ENCODE data around the gene ZSCAN31. TPM values are rescaled to one million over a fixed set of nuclear protein-coding genes. Genes with fewer than 3 reads are reported as not detected.

Gene ZSCAN31
- total RNA-seq, 1 experiment from 2014 or later, result 6.6 TPM

DNA sequence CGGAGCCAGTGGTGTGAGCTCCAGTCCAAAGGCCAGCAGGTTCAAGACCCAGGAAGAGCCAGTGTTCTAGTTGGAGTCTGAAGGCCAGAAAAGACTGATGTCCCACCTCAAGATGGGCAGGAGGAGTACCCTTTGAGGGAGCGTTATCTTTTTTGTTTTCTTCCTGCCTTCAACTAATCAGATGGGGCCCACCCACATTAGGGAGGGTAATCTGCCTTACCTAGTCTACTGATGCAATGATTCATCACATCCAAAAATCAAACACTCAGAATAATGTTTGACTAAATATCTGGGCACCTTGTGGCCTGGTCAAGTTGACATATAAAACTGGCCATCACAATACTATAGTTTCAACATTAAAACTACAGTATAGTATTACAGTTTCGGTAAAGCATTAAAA lies 33.5 kb upstream of the ZSCAN31 start:
- DNase-seq (ENCODE audit: low spot score) (no peak), ATAC-seq (no peak)
- H3K9me3 Mint-ChIP-seq, result no peaks in the 10 kb centered on the region
- ChIA-PET CTCF (no interaction called here), POLR2A (no interaction called here)
- H3K27me3 Mint-ChIP-seq (ENCODE audit: low read depth), result no peaks in the 10 kb centered on the region
- H3K36me3 Mint-ChIP-seq, result peaks cover 16% of the 10 kb centered on the region
- H3K4me1 Mint-ChIP-seq, result no peaks in the 10 kb centered on the region
- H3K27ac Mint-ChIP-seq, result no peak overlapping the region
- TF ChIP-seq MYBL2 (CRISPR knock-in tag; IDR thresholded peaks at IDR 0.05) (no peak), ZNF416 (CRISPR knock-in tag; IDR thresholded peaks at IDR 0.05) (no peak), KAT7 (CRISPR knock-in tag; IDR thresholded peaks at IDR 0.05; ENCODE audit: borderline replicate concordance) (no peak), ELF4 (CRISPR knock-in tag; IDR thresholded peaks at IDR 0.05; ENCODE audit: low read depth) (no peak), ZBTB21 (CRISPR knock-in tag; IDR thresholded peaks at IDR 0.05; ENCODE audit: borderline replicate concordance) (no peak), FOXK1 (CRISPR knock-in tag; IDR thresholded peaks at IDR 0.05) (no peak), HMGA2 (CRISPR knock-in tag; IDR thresholded peaks at IDR 0.05) (no peak), GRHL2 (CRISPR knock-in tag; IDR thresholded peaks at IDR 0.05; ENCODE audit: insufficient replicate concordance, severe bottlenecking) (no peak), EMX1 (CRISPR knock-in tag; IDR thresholded peaks at IDR 0.05) (no peak), FOXJ3 (CRISPR knock-in tag; IDR thresholded peaks at IDR 0.05; ENCODE audit: borderline replicate concordance) (no peak), PRRX2 (CRISPR knock-in tag; IDR thresholded peaks at IDR 0.05) (no peak), RELA (CRISPR knock-in tag; IDR thresholded peaks at IDR 0.05; ENCODE audit: borderline replicate concordance) (no peak), ATF1 (CRISPR knock-in tag; IDR thresholded peaks at IDR 0.05) (no peak)
- TF ChIP-seq, protein P1, sequence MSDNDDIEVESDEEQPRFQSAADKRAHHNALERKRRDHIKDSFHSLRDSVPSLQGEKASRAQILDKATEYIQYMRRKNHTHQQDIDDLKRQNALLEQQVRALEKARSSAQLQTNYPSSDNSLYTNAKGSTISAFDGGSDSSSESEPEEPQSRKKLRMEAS (CRISPR knock-in tag; IDR thresholded peaks at IDR 0.05), result no peak
- TF ChIP-seq, protein P2, sequence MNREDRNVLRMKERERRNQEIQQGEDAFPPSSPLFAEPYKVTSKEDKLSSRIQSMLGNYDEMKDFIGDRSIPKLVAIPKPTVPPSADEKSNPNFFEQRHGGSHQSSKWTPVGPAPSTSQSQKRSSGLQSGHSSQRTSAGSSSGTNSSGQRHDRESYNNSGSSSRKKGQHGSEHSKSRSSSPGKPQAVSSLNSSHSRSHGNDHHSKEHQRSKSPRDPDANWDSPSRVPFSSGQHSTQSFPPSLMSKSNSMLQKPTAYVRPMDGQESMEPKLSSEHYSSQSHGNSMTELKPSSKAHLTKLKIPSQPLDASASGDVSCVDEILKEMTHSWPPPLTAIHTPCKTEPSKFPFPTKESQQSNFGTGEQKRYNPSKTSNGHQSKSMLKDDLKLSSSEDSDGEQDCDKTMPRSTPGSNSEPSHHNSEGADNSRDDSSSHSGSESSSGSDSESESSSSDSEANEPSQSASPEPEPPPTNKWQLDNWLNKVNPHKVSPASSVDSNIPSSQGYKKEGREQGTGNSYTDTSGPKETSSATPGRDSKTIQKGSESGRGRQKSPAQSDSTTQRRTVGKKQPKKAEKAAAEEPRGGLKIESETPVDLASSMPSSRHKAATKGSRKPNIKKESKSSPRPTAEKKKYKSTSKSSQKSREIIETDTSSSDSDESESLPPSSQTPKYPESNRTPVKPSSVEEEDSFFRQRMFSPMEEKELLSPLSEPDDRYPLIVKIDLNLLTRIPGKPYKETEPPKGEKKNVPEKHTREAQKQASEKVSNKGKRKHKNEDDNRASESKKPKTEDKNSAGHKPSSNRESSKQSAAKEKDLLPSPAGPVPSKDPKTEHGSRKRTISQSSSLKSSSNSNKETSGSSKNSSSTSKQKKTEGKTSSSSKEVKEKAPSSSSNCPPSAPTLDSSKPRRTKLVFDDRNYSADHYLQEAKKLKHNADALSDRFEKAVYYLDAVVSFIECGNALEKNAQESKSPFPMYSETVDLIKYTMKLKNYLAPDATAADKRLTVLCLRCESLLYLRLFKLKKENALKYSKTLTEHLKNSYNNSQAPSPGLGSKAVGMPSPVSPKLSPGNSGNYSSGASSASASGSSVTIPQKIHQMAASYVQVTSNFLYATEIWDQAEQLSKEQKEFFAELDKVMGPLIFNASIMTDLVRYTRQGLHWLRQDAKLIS (CRISPR knock-in tag; IDR thresholded peaks at IDR 0.05; ENCODE audit: borderline replicate concordance), result no peak
- TF ChIP-seq, protein P3, sequence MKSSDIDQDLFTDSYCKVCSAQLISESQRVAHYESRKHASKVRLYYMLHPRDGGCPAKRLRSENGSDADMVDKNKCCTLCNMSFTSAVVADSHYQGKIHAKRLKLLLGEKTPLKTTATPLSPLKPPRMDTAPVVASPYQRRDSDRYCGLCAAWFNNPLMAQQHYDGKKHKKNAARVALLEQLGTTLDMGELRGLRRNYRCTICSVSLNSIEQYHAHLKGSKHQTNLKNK (CRISPR knock-in tag; IDR thresholded peaks at IDR 0.05), result no peak
- TF ChIP-seq, protein P4, sequence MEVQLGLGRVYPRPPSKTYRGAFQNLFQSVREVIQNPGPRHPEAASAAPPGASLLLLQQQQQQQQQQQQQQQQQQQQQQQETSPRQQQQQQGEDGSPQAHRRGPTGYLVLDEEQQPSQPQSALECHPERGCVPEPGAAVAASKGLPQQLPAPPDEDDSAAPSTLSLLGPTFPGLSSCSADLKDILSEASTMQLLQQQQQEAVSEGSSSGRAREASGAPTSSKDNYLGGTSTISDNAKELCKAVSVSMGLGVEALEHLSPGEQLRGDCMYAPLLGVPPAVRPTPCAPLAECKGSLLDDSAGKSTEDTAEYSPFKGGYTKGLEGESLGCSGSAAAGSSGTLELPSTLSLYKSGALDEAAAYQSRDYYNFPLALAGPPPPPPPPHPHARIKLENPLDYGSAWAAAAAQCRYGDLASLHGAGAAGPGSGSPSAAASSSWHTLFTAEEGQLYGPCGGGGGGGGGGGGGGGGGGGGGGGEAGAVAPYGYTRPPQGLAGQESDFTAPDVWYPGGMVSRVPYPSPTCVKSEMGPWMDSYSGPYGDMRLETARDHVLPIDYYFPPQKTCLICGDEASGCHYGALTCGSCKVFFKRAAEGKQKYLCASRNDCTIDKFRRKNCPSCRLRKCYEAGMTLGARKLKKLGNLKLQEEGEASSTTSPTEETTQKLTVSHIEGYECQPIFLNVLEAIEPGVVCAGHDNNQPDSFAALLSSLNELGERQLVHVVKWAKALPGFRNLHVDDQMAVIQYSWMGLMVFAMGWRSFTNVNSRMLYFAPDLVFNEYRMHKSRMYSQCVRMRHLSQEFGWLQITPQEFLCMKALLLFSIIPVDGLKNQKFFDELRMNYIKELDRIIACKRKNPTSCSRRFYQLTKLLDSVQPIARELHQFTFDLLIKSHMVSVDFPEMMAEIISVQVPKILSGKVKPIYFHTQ (CRISPR knock-in tag; IDR thresholded peaks at IDR 0.05), result no peak
- TF ChIP-seq, protein P5, sequence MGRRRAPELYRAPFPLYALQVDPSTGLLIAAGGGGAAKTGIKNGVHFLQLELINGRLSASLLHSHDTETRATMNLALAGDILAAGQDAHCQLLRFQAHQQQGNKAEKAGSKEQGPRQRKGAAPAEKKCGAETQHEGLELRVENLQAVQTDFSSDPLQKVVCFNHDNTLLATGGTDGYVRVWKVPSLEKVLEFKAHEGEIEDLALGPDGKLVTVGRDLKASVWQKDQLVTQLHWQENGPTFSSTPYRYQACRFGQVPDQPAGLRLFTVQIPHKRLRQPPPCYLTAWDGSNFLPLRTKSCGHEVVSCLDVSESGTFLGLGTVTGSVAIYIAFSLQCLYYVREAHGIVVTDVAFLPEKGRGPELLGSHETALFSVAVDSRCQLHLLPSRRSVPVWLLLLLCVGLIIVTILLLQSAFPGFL (CRISPR knock-in tag; IDR thresholded peaks at IDR 0.05; ENCODE audit: borderline replicate concordance), result no peak
- TF ChIP-seq, protein P6, sequence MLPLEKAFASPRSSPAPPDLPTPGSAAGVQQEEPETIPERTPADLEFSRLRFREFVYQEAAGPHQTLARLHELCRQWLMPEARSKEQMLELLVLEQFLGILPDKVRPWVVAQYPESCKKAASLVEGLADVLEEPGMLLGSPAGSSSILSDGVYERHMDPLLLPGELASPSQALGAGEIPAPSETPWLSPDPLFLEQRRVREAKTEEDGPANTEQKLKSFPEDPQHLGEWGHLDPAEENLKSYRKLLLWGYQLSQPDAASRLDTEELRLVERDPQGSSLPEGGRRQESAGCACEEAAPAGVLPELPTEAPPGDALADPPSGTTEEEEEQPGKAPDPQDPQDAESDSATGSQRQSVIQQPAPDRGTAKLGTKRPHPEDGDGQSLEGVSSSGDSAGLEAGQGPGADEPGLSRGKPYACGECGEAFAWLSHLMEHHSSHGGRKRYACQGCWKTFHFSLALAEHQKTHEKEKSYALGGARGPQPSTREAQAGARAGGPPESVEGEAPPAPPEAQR (CRISPR knock-in tag; IDR thresholded peaks at IDR 0.05), result no peak
- no peak overlapping the region for H3K4me3 Mint-ChIP-seq

Measured in WTC11 (cell line).